PFSK-1 (cell line): ENCODE measurements around the gene VCAM1. TPM values are rescaled to one million over a fixed set of nuclear protein-coding genes. Genes with fewer than 3 reads are reported as not detected.

ENCODE experiments used
- FOXP2 ChIP-seq: optimal IDR thresholded peaks from 2 replicates; pipeline ENCODE3; 2011; ENCODE audit warnings: borderline replicate concordance, control low read depth, inconsistent platforms; ENCODE audit not compliant: insufficient read depth; ENCODE audit errors: extremely low read length, extremely low read depth
- POLR2AphosphoS5 ChIP-seq: IDR thresholded peaks from 2 replicates; pipeline ENCODE4 v1.6.1; 2012; ENCODE audit warnings: low read depth, mild to moderate bottlenecking, control low read depth, low read length, moderate library complexity
- REST ChIP-seq, 2 experiments: IDR thresholded peaks; 2 replicates each; pipeline versions ENCODE4 v1.6.1 to v1.8.0; 2011 to 2012; ENCODE audit warnings: low read depth in 2 of 2, low read length in 2 of 2, control low read depth in 1 of 2, inconsistent platforms in 1 of 2, mild to moderate bottlenecking in 1 of 2, moderate library complexity in 1 of 2; ENCODE audit not compliant: insufficient read depth in 1 of 2
- SIN3A ChIP-seq: IDR thresholded peaks from 2 replicates; pipeline ENCODE4 v1.6.1; 2012; ENCODE audit warnings: mild to moderate bottlenecking, low read length, moderate library complexity, borderline replicate concordance; ENCODE audit not compliant: insufficient read depth
- TAF1 ChIP-seq: IDR thresholded peaks from 2 replicates; pipeline ENCODE4 v1.6.1; 2012; ENCODE audit warnings: low read length, control low read depth, borderline replicate concordance; ENCODE audit not compliant: insufficient read depth
- polyA plus RNA-seq: library from polyadenylated mRNA; unstranded; fragments of >200 nt; gene quantifications from one replicate; pipeline ENCODE4 v1.2.1, GENCODE V29; 2012; ENCODE audit warnings: low read depth, missing spikeins; ENCODE audit not compliant: insufficient read length

Gene VCAM1
- polyA plus RNA-seq: 1.3 TPM

GRCh38 chr1:100719490-100719889 lies at the start of gene VCAM1:
Gene VCAM1 (plus strand): TSS chr1:100719742. CDS start chr1:100719861, 119 bp downstream.
- TF ChIP-seq SIN3A: no peak
- TF ChIP-seq FOXP2: no peak
- TF ChIP-seq TAF1: no peak
- TF ChIP-seq POLR2AphosphoS5: no peak
- no peak for TF ChIP-seq REST (IDR thresholded peaks at IDR 0.05; ENCODE audit: insufficient read depth in 1 of 2, low read depth in 2 of 2, low read length in 2 of 2)

- no peak for TF ChIP-seq REST (IDR thresholded peaks at IDR 0.05; ENCODE audit: insufficient read depth in 1 of 2, low read depth in 2 of 2, low read length in 2 of 2)
- no peak for TF ChIP-seq TAF1
- no peak for TF ChIP-seq POLR2AphosphoS5
- TF ChIP-seq FOXP2: no peak
- TF ChIP-seq SIN3A: no peak
Measured at GRCh38 chr1:100670083-100670482, 49.5 kb upstream of the VCAM1 start.

- TF ChIP-seq FOXP2: no peak
- TF ChIP-seq REST (IDR thresholded peaks at IDR 0.05; ENCODE audit: insufficient read depth in 1 of 2, low read depth in 2 of 2, low read length in 2 of 2): no peak
- no peak for TF ChIP-seq TAF1
- no peak for TF ChIP-seq POLR2AphosphoS5
- no peak for TF ChIP-seq SIN3A
Measured at GRCh38 chr1:100671601-100672000, 47.9 kb upstream of the VCAM1 start.

GRCh38 chr1:100683448-100684349 lies 35.8 kb upstream of the VCAM1 start:
- TF ChIP-seq TAF1: no peak
- no peak for TF ChIP-seq SIN3A
- TF ChIP-seq FOXP2: no peak
- TF ChIP-seq REST (IDR thresholded peaks at IDR 0.05; ENCODE audit: insufficient read depth in 1 of 2, low read depth in 2 of 2, low read length in 2 of 2): no peak
- no peak for TF ChIP-seq POLR2AphosphoS5
